GM23338 (cell line): Measurements from ENCODE around the gene GIMAP1. TPM values are rescaled to one million over a fixed set of nuclear protein-coding genes. Genes with fewer than 3 reads are reported as not detected.

Experiments
- ATAC-seq: fragments of 200-7000 bp; cut with Tn5 transposase; 3 replicates; pipeline ENCODE4 v1.9.1; 2020
- DNase-seq: peaks from one replicate; pipeline ENCODE4 v3.0.0-alpha.2; 2015; ENCODE audit warnings: low spot score
- H2AFZ ChIP-seq: fragments of 200-600 bp; sonication (generic); 2 replicates; pipeline ENCODE4 v1.8.0; 2016; ENCODE audit warnings: antibody characterized with exemption, mild to moderate bottlenecking, moderate library complexity
- H3F3A ChIP-seq: fragments of 200-600 bp; sonication (generic); replicated peaks from 2 replicates; pipeline ENCODE4 v1.8.0; 2017; ENCODE audit warnings: antibody characterized with exemption, mixed run types, low read depth
- H3K27ac ChIP-seq: fragments of 200-600 bp; sonication (generic); 2 replicates; pipeline ENCODE4 v1.6.1; 2016; ENCODE audit warnings: low read depth
- H3K27me3 ChIP-seq: fragments of 200-600 bp; sonication (generic); 2 replicates; pipeline ENCODE4 v1.8.0; 2016; ENCODE audit warnings: mild to moderate bottlenecking, mixed run types, moderate library complexity; ENCODE audit not compliant: insufficient read depth
- H3K36me3 ChIP-seq: fragments of 200-600 bp; sonication (generic); 2 replicates; pipeline ENCODE4 v1.8.0; 2016; ENCODE audit warnings: mild to moderate bottlenecking; ENCODE audit not compliant: insufficient read depth
- H3K4me1 ChIP-seq: fragments of 200-600 bp; sonication (generic); 2 replicates; pipeline ENCODE4 v1.8.0; 2016; ENCODE audit warnings: mild to moderate bottlenecking, moderate library complexity; ENCODE audit not compliant: insufficient read depth
- H3K4me2 ChIP-seq: fragments of 200-600 bp; sonication (generic); 2 replicates; pipeline ENCODE4 v1.7.1; 2017; ENCODE audit warnings: mixed run types
- H3K4me3 ChIP-seq: fragments of 200-600 bp; sonication (generic); 2 replicates; pipeline ENCODE4 v1.6.1; 2016; ENCODE audit warnings: mixed run types
- H3K79me2 ChIP-seq: fragments of 200-600 bp; sonication (generic); replicated peaks from 2 replicates; pipeline ENCODE4 v1.8.0; 2017; ENCODE audit warnings: mild to moderate bottlenecking; ENCODE audit not compliant: insufficient read depth
- H3K9me2 ChIP-seq: fragments of 200-600 bp; sonication (generic); 2 replicates; pipeline ENCODE4 v1.8.0; 2017; ENCODE audit not compliant: insufficient read depth
- H4K20me1 ChIP-seq: fragments of 200-600 bp; sonication (generic); replicated peaks from 2 replicates; pipeline ENCODE4 v1.8.0; 2017; ENCODE audit warnings: mild to moderate bottlenecking; ENCODE audit not compliant: insufficient read depth
- H3K27ac Mint-ChIP-seq: 2 replicates; pipeline ENCODE4 v1.8.0; 2020; ENCODE audit warnings: inconsistent platforms, mild to moderate bottlenecking, moderate library complexity, mixed read lengths
- H3K27me3 Mint-ChIP-seq: 3 replicates; pipeline ENCODE4 v1.8.0; 2022; ENCODE audit warnings: low read depth, mild to moderate bottlenecking, moderate library complexity, mixed read lengths, inconsistent platforms; ENCODE audit not compliant: insufficient read depth, poor library complexity
- H3K36me3 Mint-ChIP-seq: 3 replicates; pipeline ENCODE4 v1.8.0; 2021; ENCODE audit warnings: low read depth, mild to moderate bottlenecking, inconsistent platforms, moderate library complexity, mixed read lengths
- H3K4me1 Mint-ChIP-seq: 3 replicates; pipeline ENCODE4 v1.8.0; 2020; ENCODE audit warnings: mild to moderate bottlenecking, inconsistent platforms, mixed read lengths
- H3K4me3 Mint-ChIP-seq: 3 replicates; pipeline ENCODE4 v1.8.0; 2021; ENCODE audit warnings: moderate library complexity, mild to moderate bottlenecking, inconsistent platforms, mixed read lengths
- H3K9me3 Mint-ChIP-seq: 3 replicates; pipeline ENCODE4 v1.8.0; 2020; ENCODE audit warnings: moderate library complexity, mild to moderate bottlenecking, inconsistent platforms, mixed read lengths
- CREB1 ChIP-seq: fragments of 250-450 bp; sonication (Bioruptor Pico); IDR thresholded peaks from 2 replicates; pipeline ENCODE4 v1.5.0; 2020; ENCODE audit warnings: low read depth, mild to moderate bottlenecking, moderate library complexity
- EZH2 ChIP-seq: fragments of 200-600 bp; sonication (generic); IDR thresholded peaks from one replicate; pipeline ENCODE4 v1.8.0; 2017; ENCODE audit warnings: antibody characterized with exemption, mild to moderate bottlenecking, low read depth; ENCODE audit not compliant: unreplicated experiment
- EZH2phosphoT487 ChIP-seq: fragments of 200-600 bp; sonication (generic); IDR thresholded peaks from one replicate; pipeline ENCODE4 v1.8.1; 2018; ENCODE audit warnings: antibody characterized with exemption; ENCODE audit not compliant: unreplicated experiment
- JUNB ChIP-seq: IDR thresholded peaks from one replicate; pipeline ENCODE4 v1.6.1; 2016; ENCODE audit warnings: antibody characterized with exemption; ENCODE audit not compliant: unreplicated experiment
- NANOG ChIP-seq: IDR thresholded peaks from 2 replicates; pipeline ENCODE4 v1.6.1; 2016; ENCODE audit warnings: antibody characterized with exemption, borderline replicate concordance
- POLR2AphosphoS5 ChIP-seq: IDR thresholded peaks from 2 replicates; pipeline ENCODE4 v1.6.1; 2016; ENCODE audit warnings: antibody characterized with exemption, low read depth
- STAT1 ChIP-seq: IDR thresholded peaks from one replicate; pipeline ENCODE4 v1.6.1; 2016; ENCODE audit warnings: antibody characterized with exemption; ENCODE audit not compliant: unreplicated experiment
- ZNF114 ChIP-seq: fragments of 250-450 bp; sonication (Bioruptor Pico); IDR thresholded peaks from 2 replicates; pipeline ENCODE4 v1.5.0; 2020; ENCODE audit warnings: mild to moderate bottlenecking, moderate library complexity
- ZNF331 ChIP-seq: fragments of 250-450 bp; sonication (Bioruptor Pico); IDR thresholded peaks from 2 replicates; pipeline ENCODE4 v1.5.0; 2020; ENCODE audit warnings: low read depth, mild to moderate bottlenecking, moderate library complexity
- polyA plus RNA-seq: library from polyadenylated mRNA; unstranded; fragments of >200 nt; fragmentation: Nextera tagmentation; extraction: Ambion mirVana; gene quantifications from 2 replicates; pipeline ENCODE4 v1.2.1, GENCODE V29; 2016
- total RNA-seq: library from RNA; depleted of rRNA; stranded (reverse); fragments of >200 nt; shearing (Covaris generic); gene quantifications from 2 replicates; pipeline ENCODE4 v1.2.3, GENCODE V29; 2014
- TF ChIP-seq, protein P1 (sequence below), 2 experiments: fragments of 200-600 bp in 1 of 2; sonication (generic) in 1 of 2; conservative IDR thresholded peaks; 2 replicates each; pipeline versions ENCODE4 v1.5.1 to v1.6.1; 2016 to 2017; ENCODE audit warnings: antibody characterized with exemption in 2 of 2, low read depth in 2 of 2, mild to moderate bottlenecking in 2 of 2, moderate library complexity in 1 of 2
- TF ChIP-seq, protein P2 (sequence below): IDR thresholded peaks from one replicate; pipeline ENCODE4 v1.6.1; 2018; ENCODE audit warnings: antibody characterized with exemption; ENCODE audit not compliant: unreplicated experiment
- TF ChIP-seq, protein P3 (sequence below): fragments of 250-450 bp; sonication (Bioruptor Pico); IDR thresholded peaks from 2 replicates; pipeline ENCODE4 v1.5.0; 2020; ENCODE audit warnings: mild to moderate bottlenecking, moderate library complexity
- TF ChIP-seq, protein P4 (sequence below): IDR thresholded peaks from 2 replicates; pipeline ENCODE4 v1.6.1; 2016; ENCODE audit warnings: antibody characterized with exemption

Gene GIMAP1
- total and polyA plus RNA-seq, 2 experiments from 2014 or later, result not detected

DNA sequence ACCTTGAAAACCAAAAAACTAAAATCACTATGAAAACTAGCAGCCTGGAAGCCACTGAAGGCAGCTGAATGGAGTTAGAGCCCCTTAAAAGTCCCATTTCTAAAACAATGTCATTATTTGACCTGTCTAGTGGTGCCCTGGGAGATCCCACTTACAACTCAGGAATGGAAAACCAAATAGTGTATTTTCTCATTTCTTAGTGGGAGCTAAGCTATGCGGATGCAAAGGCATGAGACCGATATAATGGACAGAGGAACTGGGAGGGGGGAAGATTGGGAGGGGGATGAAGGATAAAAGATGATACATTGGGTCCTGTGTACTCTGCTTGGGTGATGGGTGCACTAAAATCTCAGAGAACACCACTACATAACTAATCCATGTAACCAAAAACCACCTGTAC, 40.7 kb upstream of the GIMAP1 start:
- H3K36me3 Mint-ChIP-seq, result peaks cover 12% of the 10 kb centered on the region
- H3K4me2 ChIP-seq, result no peak overlapping the region
- no peak overlapping the region for H3K27ac Mint-ChIP-seq
- peaks cover 2% of the 10 kb centered on the region for H3K27me3 Mint-ChIP-seq
- no peak overlapping the region for H3K27ac ChIP-seq
- H3K4me3 ChIP-seq, result no peak overlapping the region
- H4K20me1 ChIP-seq, result no peaks in the 10 kb centered on the region
- TF ChIP-seq, protein P1, sequence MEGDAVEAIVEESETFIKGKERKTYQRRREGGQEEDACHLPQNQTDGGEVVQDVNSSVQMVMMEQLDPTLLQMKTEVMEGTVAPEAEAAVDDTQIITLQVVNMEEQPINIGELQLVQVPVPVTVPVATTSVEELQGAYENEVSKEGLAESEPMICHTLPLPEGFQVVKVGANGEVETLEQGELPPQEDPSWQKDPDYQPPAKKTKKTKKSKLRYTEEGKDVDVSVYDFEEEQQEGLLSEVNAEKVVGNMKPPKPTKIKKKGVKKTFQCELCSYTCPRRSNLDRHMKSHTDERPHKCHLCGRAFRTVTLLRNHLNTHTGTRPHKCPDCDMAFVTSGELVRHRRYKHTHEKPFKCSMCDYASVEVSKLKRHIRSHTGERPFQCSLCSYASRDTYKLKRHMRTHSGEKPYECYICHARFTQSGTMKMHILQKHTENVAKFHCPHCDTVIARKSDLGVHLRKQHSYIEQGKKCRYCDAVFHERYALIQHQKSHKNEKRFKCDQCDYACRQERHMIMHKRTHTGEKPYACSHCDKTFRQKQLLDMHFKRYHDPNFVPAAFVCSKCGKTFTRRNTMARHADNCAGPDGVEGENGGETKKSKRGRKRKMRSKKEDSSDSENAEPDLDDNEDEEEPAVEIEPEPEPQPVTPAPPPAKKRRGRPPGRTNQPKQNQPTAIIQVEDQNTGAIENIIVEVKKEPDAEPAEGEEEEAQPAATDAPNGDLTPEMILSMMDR (conservative IDR thresholded peaks at IDR 0.05; ENCODE audit: low read depth in 2 of 2), result no peak
- TF ChIP-seq, protein P2, sequence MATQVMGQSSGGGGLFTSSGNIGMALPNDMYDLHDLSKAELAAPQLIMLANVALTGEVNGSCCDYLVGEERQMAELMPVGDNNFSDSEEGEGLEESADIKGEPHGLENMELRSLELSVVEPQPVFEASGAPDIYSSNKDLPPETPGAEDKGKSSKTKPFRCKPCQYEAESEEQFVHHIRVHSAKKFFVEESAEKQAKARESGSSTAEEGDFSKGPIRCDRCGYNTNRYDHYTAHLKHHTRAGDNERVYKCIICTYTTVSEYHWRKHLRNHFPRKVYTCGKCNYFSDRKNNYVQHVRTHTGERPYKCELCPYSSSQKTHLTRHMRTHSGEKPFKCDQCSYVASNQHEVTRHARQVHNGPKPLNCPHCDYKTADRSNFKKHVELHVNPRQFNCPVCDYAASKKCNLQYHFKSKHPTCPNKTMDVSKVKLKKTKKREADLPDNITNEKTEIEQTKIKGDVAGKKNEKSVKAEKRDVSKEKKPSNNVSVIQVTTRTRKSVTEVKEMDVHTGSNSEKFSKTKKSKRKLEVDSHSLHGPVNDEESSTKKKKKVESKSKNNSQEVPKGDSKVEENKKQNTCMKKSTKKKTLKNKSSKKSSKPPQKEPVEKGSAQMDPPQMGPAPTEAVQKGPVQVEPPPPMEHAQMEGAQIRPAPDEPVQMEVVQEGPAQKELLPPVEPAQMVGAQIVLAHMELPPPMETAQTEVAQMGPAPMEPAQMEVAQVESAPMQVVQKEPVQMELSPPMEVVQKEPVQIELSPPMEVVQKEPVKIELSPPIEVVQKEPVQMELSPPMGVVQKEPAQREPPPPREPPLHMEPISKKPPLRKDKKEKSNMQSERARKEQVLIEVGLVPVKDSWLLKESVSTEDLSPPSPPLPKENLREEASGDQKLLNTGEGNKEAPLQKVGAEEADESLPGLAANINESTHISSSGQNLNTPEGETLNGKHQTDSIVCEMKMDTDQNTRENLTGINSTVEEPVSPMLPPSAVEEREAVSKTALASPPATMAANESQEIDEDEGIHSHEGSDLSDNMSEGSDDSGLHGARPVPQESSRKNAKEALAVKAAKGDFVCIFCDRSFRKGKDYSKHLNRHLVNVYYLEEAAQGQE, result no peak
- TF ChIP-seq, protein P3, sequence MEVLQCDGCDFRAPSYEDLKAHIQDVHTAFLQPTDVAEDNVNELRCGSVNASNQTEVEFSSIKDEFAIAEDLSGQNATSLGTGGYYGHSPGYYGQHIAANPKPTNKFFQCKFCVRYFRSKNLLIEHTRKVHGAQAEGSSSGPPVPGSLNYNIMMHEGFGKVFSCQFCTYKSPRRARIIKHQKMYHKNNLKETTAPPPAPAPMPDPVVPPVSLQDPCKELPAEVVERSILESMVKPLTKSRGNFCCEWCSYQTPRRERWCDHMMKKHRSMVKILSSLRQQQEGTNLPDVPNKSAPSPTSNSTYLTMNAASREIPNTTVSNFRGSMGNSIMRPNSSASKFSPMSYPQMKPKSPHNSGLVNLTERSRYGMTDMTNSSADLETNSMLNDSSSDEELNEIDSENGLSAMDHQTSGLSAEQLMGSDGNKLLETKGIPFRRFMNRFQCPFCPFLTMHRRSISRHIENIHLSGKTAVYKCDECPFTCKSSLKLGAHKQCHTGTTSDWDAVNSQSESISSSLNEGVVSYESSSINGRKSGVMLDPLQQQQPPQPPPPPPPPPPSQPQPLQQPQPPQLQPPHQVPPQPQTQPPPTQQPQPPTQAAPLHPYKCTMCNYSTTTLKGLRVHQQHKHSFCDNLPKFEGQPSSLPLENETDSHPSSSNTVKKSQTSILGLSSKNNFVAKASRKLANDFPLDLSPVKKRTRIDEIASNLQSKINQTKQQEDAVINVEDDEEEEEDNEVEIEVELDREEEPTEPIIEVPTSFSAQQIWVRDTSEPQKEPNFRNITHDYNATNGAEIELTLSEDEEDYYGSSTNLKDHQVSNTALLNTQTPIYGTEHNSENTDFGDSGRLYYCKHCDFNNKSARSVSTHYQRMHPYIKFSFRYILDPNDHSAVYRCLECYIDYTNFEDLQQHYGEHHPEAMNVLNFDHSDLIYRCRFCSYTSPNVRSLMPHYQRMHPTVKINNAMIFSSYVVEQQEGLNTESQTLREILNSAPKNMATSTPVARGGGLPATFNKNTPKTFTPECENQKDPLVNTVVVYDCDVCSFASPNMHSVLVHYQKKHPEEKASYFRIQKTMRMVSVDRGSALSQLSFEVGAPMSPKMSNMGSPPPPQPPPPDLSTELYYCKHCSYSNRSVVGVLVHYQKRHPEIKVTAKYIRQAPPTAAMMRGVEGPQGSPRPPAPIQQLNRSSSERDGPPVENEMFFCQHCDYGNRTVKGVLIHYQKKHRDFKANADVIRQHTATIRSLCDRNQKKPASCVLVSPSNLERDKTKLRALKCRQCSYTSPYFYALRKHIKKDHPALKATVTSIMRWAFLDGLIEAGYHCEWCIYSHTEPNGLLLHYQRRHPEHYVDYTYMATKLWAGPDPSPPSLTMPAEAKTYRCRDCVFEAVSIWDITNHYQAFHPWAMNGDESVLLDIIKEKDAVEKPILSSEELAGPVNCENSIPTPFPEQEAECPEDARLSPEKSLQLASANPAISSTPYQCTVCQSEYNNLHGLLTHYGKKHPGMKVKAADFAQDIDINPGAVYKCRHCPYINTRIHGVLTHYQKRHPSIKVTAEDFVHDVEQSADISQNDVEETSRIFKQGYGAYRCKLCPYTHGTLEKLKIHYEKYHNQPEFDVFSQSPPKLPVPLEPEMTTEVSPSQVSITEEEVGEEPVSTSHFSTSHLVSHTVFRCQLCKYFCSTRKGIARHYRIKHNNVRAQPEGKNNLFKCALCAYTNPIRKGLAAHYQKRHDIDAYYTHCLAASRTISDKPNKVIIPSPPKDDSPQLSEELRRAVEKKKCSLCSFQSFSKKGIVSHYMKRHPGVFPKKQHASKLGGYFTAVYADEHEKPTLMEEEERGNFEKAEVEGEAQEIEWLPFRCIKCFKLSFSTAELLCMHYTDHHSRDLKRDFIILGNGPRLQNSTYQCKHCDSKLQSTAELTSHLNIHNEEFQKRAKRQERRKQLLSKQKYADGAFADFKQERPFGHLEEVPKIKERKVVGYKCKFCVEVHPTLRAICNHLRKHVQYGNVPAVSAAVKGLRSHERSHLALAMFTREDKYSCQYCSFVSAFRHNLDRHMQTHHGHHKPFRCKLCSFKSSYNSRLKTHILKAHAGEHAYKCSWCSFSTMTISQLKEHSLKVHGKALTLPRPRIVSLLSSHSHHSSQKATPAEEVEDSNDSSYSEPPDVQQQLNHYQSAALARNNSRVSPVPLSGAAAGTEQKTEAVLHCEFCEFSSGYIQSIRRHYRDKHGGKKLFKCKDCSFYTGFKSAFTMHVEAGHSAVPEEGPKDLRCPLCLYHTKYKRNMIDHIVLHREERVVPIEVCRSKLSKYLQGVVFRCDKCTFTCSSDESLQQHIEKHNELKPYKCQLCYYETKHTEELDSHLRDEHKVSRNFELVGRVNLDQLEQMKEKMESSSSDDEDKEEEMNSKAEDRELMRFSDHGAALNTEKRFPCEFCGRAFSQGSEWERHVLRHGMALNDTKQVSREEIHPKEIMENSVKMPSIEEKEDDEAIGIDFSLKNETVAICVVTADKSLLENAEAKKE (CRISPR knock-in tag), result no peak
- TF ChIP-seq NANOG (no peak), ZNF114 (no peak), ZNF331 (CRISPR knock-in tag) (no peak), STAT1 (no peak), EZH2phosphoT487 (no peak), JUNB (no peak), CREB1 (CRISPR knock-in tag) (no peak), POLR2AphosphoS5 (no peak), EZH2 (no peak)
- TF ChIP-seq, protein P4, sequence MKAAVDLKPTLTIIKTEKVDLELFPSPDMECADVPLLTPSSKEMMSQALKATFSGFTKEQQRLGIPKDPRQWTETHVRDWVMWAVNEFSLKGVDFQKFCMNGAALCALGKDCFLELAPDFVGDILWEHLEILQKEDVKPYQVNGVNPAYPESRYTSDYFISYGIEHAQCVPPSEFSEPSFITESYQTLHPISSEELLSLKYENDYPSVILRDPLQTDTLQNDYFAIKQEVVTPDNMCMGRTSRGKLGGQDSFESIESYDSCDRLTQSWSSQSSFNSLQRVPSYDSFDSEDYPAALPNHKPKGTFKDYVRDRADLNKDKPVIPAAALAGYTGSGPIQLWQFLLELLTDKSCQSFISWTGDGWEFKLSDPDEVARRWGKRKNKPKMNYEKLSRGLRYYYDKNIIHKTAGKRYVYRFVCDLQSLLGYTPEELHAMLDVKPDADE, result no peak
- no peaks in the 10 kb centered on the region for H3K4me1 ChIP-seq
- DNase-seq (no peak), ATAC-seq (no peak)
- no peaks in the 10 kb centered on the region for H3F3A ChIP-seq
- no peaks in the 10 kb centered on the region for H3K4me1 Mint-ChIP-seq
- H3K79me2 ChIP-seq, result no peaks in the 10 kb centered on the region
- no peaks in the 10 kb centered on the region for H3K27me3 ChIP-seq
- no peaks in the 10 kb centered on the region for H3K9me2 ChIP-seq
- H2AFZ ChIP-seq, result no peak overlapping the region
- no peak overlapping the region for H3K4me3 Mint-ChIP-seq
- H3K36me3 ChIP-seq, result no peaks in the 10 kb centered on the region
- H3K9me3 Mint-ChIP-seq, result peaks cover 22% of the 10 kb centered on the region
